NCI-H446 (cell line): ENCODE data around the gene DNAH11.
A peak's percentile ranks its signal among the peaks of the same experiment; 100 is the strongest.
"Not testable (repeated sequence)": the region's sequence is repeated elsewhere in the genome, so short reads cannot be mapped to it uniquely, and the experiment has no call there.

Experiments used
- DNase-seq, 2 experiments: peaks; one replicate each; lab custom pipeline; 2025; lab: John Stamatoyannopoulos, UW

DNAH11 gene

DNA sequence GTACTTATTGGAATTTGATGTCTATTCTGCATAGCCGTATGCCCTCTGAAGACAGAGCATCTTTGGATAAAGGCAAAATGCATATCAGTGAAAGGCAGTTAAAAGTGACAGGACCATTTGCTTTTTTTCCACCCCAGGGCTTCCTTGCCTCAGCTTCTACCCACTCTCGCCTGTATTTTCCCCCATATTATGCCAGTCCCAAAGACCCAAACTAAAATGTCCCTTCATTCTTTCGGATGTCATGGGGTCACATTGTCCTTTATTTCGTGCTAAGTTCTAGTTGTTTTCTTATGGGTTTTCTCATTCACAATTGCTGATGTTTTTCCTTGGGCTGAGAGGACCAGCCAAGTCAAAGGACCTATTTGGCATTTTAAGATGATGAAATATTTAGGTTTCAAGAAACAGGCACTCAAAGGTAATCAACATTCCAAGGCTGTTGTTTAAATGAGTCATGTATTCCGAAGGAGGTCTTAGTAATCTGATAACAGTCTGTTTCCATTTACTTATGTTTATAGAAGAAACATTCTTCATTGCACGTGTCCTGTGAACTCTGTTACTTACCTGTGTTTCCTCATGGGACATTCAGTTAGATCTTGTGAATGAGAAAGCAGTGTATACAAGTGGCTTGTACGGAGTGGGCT lies 74.1 kb downstream of the DNAH11 start:
- no peak for DNase-seq

GRCh38 chr7:21617513-21617912 lies 74.7 kb downstream of the DNAH11 start:
- no peak for DNase-seq

DNA sequence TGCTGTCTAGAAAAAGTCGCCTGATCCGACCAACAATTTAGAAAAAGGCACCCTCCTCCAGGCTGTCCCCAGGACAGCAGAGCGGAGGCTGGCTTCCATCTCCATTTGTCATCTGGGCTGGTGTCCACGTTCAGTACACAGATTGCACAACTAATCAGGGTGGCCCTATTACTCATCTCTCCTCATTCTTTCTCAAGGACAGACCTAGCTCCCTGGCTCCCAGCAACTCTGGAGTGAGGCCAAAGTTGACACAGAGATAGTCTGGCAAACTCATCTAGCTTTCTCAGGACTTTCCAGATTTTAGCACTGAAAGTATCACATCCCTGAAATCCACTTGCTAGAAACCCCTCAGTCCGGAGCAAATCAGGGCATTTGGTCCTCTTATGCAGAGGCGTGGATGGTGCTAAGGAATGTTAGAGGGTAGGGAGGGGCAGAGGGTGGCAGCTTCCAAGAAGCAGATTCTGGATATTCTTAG lies 75.1 kb downstream of the DNAH11 start:
- peak in 1 of 2 experiments; percentile 2 for DNase-seq

DNA sequence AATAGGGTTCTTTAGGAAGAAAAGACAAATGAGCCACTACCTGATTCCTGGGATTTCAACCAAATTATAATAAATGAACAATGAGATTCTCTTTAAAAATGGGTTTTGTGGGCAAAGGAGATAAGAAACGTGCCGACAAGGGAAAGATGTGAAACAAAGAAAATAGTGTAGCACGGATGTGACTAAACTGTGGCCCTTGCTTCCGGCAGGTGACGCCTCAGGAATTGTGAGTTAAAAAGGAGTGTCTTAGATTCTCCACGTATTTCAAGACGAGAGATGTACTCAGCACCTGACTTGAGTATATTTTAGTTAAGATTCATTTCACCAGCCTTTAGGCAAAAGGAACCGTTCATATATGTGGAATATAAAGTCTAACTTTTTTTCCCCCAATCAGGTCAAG lies 75.9 kb downstream of the DNAH11 start:
- DNase-seq = no peak

GRCh38 chr7:21620054-21620453 lies 77.2 kb downstream of the DNAH11 start:
- no peak for DNase-seq

DNA sequence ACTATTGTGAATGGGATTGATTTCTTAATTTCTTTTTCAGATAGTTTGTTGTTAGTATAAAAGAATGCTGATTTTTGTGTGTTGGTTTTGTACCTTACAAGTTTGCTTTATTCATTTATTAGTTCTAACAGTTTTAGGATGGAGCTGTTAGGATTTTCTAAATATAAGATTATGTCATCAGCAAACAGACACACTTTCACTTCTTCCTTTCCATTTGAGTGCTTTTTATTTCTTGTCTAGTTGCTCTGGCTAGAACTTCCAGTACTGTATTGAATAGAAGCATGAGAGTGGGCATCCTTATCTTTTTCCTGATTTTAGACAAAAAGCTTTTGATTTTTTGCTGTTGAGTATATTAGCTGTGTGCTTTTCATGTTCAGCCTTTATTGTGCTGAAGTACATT lies 81.5 kb downstream of the DNAH11 start:
- no peak for DNase-seq

GRCh38 chr7:21636694-21637093 lies 93.9 kb downstream of the DNAH11 start:
- no peak for DNase-seq

DNA sequence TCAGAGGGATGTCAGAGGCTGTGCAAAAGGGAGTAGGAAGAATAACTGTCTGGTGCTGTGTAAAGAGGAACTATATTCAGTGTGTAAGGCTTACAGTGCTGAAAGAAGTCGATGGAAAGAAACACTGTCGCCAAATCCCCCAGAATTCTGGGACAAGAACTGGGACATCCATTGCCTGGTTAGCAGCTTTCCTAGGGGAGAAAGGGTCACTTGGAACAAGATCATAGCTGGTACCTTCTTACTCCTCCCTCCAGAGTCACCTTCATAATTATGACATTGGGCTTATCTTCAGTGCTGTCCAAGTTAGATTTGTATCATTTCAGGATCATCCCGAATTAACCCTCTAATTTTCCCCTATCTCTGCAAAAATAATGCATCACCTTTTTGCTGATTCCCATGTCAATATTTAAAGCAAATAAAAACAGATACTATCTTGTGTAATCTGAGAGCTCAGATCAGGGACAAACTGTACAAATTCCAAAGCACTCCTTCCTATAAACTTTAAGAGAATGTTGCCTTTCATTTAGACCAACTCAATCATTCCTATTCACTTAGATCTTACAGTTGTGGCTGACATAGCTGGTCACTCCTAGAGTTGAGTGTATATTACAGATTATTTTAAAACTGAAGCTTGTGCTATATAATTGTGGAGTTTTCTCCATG lies 96.5 kb downstream of the DNAH11 start:
- no peak for DNase-seq

DNA sequence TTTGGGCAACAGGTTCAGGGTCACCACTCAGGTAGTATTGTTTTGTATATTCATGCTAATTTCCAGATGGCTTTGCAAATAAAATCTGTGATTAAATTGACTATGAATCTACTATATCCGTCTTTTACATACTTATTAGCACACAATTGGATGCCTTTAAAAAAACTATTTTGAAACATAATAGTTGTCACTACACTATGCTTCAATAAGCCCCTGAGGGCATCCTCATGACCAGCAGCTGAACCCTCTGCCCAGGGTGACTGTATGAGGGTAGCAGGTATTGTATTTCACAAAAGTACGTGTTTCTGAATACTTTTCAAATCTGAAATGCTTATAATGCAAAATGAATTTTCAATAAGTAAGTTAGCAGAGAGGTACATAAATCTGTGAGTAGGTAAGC lies 97.3 kb downstream of the DNAH11 start:
- DNase-seq = no peak

- no peak for DNase-seq
These were observed 98.7 kb downstream of the DNAH11 start for GRCh38 chr7:21641546-21641945.

GRCh38 chr7:21642422-21642821 lies 99.6 kb downstream of the DNAH11 start:
- no peak for DNase-seq

DNA sequence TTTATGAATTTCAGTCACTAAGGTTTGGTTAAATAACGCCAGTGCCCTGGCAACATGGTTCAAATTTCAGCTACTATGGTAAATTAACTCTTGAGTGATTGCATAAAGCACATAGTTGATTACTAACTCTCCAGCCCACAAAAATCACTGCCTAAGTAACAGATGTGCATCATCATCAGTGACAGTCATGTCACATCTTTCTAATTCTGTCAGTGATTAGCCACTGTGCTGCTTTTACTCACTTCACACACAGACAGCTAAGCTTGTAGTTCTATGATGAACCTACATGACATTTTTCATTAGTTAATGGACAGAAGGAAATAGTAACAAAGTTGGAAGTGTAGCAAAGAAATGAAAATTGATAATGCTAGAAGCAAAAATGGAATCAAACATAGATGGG lies 108.9 kb downstream of the DNAH11 start:
- DNase-seq = no peak

GRCh38 chr7:21653623-21654022 lies 110.8 kb downstream of the DNAH11 start:
- no peak for DNase-seq

GRCh38 chr7:21656081-21656480 lies 113.2 kb downstream of the DNAH11 start:
- DNase-seq = no peak

DNA sequence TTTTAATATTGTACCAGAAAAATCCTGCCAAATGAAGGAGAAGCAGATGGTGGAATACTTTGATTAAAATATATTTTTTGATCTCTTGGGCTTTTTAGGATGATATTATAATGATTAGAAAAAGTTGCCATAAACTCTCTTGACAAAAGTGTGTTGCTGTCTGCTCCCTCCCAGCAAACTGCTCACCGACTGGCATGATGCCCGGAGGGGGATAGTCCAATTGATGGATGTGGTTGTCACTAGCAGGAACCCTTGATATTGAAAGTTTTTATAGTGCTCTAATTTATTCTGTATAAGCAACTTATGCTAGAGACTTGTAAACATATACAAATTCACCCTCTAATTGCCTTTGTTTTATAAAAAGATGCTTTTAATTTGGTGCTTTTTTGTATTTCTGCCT lies 114.0 kb downstream of the DNAH11 start:
- no peak for DNase-seq

DNA sequence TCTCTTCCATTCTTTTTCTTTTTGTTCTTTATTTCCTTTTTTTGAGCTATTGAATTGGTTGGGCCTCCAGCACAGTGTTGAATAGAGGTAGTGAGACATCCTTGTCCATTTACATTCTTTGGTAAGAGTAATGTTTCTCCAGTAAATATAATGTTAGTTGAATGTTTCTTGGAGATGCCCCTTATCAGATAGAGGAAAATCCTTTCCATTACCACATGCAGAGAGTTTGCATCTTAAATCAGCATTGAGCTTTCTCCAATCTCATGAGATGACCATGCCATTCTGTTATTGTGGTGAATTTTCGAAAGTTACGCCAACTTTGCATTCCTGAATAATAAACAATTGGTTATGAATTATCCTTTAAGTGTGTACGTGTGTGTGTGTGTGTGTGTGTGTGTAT lies 127.7 kb downstream of the DNAH11 start:
- no peak for DNase-seq

- no peak for DNase-seq
These were observed 129.0 kb downstream of the DNAH11 start for GRCh38 chr7:21671859-21672258.

DNA sequence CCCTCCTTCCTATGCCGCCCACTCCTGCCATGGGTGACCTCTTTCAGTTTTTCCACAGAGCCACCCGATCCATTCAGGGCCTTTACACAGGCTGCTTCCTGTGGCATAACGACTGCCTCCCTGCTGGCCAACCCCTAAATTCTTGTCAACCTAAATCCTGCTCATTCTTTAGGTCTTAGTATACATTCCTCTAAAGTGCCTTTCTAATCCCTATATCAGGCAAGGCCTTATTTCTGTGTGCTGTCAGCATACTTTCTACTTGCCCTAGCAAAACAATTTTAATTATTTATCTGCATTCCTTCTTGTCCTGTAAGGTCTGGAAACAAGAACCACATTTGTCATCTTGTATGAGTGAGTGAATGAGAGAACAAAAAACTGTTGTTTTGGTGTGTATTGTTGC lies 132.4 kb downstream of the DNAH11 start:
- DNase-seq = no peak

- DNase-seq = no peak
These were observed 147.9 kb downstream of the DNAH11 start for GRCh38 chr7:21690705-21691104.

DNA sequence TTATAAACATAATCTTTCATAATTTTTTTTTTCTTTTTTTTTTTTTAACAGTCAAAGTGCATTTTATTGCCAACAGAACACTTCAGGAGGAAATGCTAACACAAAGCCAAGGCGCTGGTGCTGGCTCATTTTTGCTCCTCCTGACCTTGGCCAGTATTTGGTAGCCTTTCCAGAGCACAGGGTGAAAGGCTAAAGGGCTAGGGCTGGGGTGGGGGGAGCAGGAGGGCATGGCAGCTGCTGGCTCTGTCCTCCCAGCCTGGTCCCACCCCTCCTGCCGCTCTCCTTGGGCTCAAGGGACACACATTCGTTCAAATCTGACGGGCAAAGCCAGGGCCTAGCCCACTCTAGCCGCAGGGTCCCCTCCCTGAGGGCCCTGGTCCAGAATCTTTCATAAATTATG lies 148.3 kb downstream of the DNAH11 start:
- not testable (repeated sequence) for DNase-seq

GRCh38 chr7:21700587-21700986 lies 157.7 kb downstream of the DNAH11 start:
- not testable (repeated sequence) for DNase-seq

DNA sequence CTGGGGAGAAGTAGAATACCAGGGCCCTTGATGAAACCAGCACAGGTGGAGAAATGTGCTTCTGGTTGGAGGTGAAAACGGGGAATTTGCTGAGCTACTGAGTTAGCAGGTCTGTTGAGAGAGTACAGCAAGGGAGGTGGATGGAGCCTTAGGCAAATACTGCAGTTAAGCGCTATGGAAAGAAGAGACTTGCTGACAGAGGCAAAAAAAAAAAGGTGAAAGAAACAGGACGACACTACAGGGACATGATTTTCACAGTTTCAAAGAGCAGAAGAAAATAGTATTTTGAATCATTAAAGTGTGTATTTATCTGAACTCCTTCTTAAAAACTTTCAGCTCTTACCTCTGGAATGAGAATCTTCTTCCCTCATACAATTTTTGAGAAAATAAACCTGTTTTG lies 159.5 kb downstream of the DNAH11 start:
- no peak for DNase-seq

DNA sequence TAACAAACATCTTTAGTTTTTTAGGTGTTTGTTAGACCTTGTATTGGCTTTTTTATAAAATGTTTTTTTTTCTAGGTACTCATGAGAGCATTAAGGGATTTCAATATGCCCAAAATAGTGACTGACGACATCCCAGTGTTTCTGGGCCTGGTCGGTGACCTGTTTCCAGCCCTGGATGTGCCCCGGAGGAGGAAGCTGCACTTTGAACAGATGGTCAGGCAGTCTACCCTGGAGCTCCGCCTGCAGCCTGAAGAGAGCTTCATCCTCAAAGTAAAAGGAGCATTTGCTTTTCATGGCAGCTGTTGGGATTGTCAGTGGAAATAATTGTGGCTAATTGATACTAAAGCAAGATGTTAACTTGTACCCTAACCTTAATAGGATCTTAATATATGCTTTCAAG lies 161.5 kb downstream of the DNAH11 start:
- DNase-seq = no peak

DNA sequence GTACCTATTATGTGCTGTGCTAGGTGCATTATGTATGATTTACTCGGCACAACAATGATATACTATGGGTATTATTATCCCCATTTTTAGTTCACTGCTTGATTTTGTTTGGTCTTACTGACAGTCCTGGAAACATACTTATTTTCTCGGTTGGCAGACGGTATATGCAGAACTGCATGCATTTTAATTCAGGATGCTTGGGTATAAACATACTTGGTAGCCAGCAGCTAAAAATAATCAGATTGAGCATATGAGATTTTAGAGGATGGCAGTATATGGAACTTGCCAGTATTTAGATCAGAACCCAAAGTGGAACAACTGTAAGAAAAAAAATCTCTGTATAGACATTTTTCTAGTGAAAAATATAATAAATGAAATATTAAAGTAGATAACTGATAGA lies 163.3 kb downstream of the DNAH11 start:
- DNase-seq = no peak
